HG02970 (cell line): Measurements from ENCODE around the gene CTCF.

ENCODE experiments used
- ATAC-seq: cut with Tn5 transposase; IDR thresholded peaks from one replicate; pipeline ENCODE4 v1.9.1; 2021; ENCODE audit warnings: mild to moderate bottlenecking, moderate library complexity, moderate number of reproducible peaks; ENCODE audit not compliant: unreplicated experiment, low FRiP score

Gene CTCF

GRCh38 chr16:67661101-67661761, 98.9 kb downstream of the CTCF start:
- no peak for ATAC-seq

- ATAC-seq: no peak
Observed at GRCh38 chr16:67661886-67662652, 99.7 kb downstream of the CTCF start.

GRCh38 chr16:67662653-67663010, 100.3 kb downstream of the CTCF start:
- no peak for ATAC-seq

- ATAC-seq: no peak
Observed at GRCh38 chr16:67663151-67663876, 101.0 kb downstream of the CTCF start.

- no peak for ATAC-seq
Observed at GRCh38 chr16:67663877-67664222, 101.5 kb downstream of the CTCF start.

- no peak for ATAC-seq
Observed at GRCh38 chr16:67664258-67664657, 101.9 kb downstream of the CTCF start.

- no peak for ATAC-seq
Observed at GRCh38 chr16:67664871-67665270, 102.5 kb downstream of the CTCF start.

GRCh38 chr16:67665598-67665997, 103.3 kb downstream of the CTCF start:
- no peak for ATAC-seq

GRCh38 chr16:67666032-67666551, 103.8 kb downstream of the CTCF start:
- no peak for ATAC-seq

GRCh38 chr16:67666559-67667452, 104.5 kb downstream of the CTCF start, which contains the start of the genes C16orf86 and ENKD1:
Gene C16orf86, plus strand, starts transcription at chr16:67666814. Its CDS starts 157 bp downstream, at chr16:67666971.
Gene ENKD1, minus strand, starts transcription at chr16:67666750. Its CDS starts 308 bp downstream, at chr16:67666442.
- no peak for ATAC-seq

GRCh38 chr16:67667453-67667816, 105.1 kb downstream of the CTCF start:
- no peak for ATAC-seq

GRCh38 chr16:67667817-67668494, 105.6 kb downstream of the CTCF start:
- no peak for ATAC-seq

GRCh38 chr16:67668495-67669157, 106.3 kb downstream of the CTCF start:
- ATAC-seq: no peak

- no peak for ATAC-seq
Observed at GRCh38 chr16:67669499-67670101, 107.3 kb downstream of the CTCF start.

- ATAC-seq: no peak
Observed at GRCh38 chr16:67672306-67672705, 110.0 kb downstream of the CTCF start.

GRCh38 chr16:67672739-67673662, 110.7 kb downstream of the CTCF start:
- no peak for ATAC-seq

GRCh38 chr16:67673712-67674580, 111.6 kb downstream of the CTCF start:
- no peak for ATAC-seq
